GM12878 (cell line): ENCODE results near the gene NOXA1. TPM values are rescaled to one million over a fixed set of nuclear protein-coding genes. Genes with fewer than 3 reads are reported as not detected.

Experiments used
- CBX3 ChIP-seq: fragments of 200-600 bp; sonication (generic); IDR thresholded peaks from 2 replicates; pipeline ENCODE4 v1.6.1; 2016; ENCODE audit warnings: low read depth, borderline replicate concordance
- CEBPB ChIP-seq, 2 experiments: fragments of 150-350 bp in 1 of 2; IDR thresholded peaks; 2 replicates each; pipeline ENCODE4 v1.6.1; 2012 to 2014; ENCODE audit warnings: low read depth in 2 of 2, low read length in 2 of 2, borderline replicate concordance in 1 of 2, inconsistent platforms in 1 of 2
- CHD4 ChIP-seq: fragments of 200-600 bp; sonication (generic); IDR thresholded peaks from 2 replicates; pipeline ENCODE4 v1.6.1; 2016; ENCODE audit warnings: mild to moderate bottlenecking
- CREB1 ChIP-seq: IDR thresholded peaks from 2 replicates; pipeline ENCODE4 v1.6.1; 2012; ENCODE audit warnings: low read depth, mild to moderate bottlenecking, inconsistent platforms
- EGR1 ChIP-seq, 2 experiments: IDR thresholded peaks; 1 replicate in 1 of 2; 2 replicates in 1 of 2; pipeline ENCODE4 v1.6.1; 2011 to 2012; ENCODE audit warnings: low read depth in 2 of 2, low read length in 2 of 2, borderline replicate concordance in 1 of 2, mild to moderate bottlenecking in 1 of 2, moderate library complexity in 1 of 2
- JUND ChIP-seq: IDR thresholded peaks from 2 replicates; pipeline ENCODE4 v1.6.1; 2012; ENCODE audit warnings: low read depth, mild to moderate bottlenecking, low read length, improper control_type of control experiment, moderate library complexity
- MEF2B ChIP-seq: fragments of 450-650 bp; IDR thresholded peaks from 2 replicates; pipeline ENCODE4 v1.6.1; 2018; ENCODE audit warnings: mild to moderate bottlenecking, moderate library complexity; ENCODE audit not compliant: partially characterized antibody, poor library complexity, severe bottlenecking
- MXI1 ChIP-seq: fragments of 150-350 bp; IDR thresholded peaks from 2 replicates; pipeline ENCODE4 v1.6.1; 2011; ENCODE audit warnings: low read depth, mild to moderate bottlenecking, inconsistent platforms, low read length, improper control_type of control experiment
- NR2C1 ChIP-seq: fragments of 450-650 bp; IDR thresholded peaks from 2 replicates; pipeline ENCODE4 v1.6.1; 2017; ENCODE audit warnings: antibody characterized with exemption, mild to moderate bottlenecking, moderate library complexity
- NR2F1 ChIP-seq: fragments of 450-650 bp; conservative IDR thresholded peaks from 2 replicates; pipeline ENCODE4 v1.6.1; 2017; ENCODE audit warnings: mild to moderate bottlenecking
- POU2F2 ChIP-seq: IDR thresholded peaks from 3 replicates; pipeline ENCODE4 v1.6.1; 2011; ENCODE audit warnings: low read depth, mild to moderate bottlenecking, low read length, borderline replicate concordance
- SIN3A ChIP-seq: IDR thresholded peaks from 2 replicates; pipeline ENCODE4 v1.6.1; 2012; ENCODE audit warnings: low read depth, low read length, improper control_type of control experiment
- SIX5 ChIP-seq: IDR thresholded peaks from 2 replicates; pipeline ENCODE4 v1.6.1; 2011; ENCODE audit warnings: mild to moderate bottlenecking, low read depth, low read length, moderate library complexity; ENCODE audit not compliant: severe bottlenecking
- SKIL ChIP-seq: fragments of 450-650 bp; IDR thresholded peaks from 2 replicates; pipeline ENCODE4 v1.6.1; 2017; ENCODE audit warnings: mild to moderate bottlenecking, low read depth, inconsistent platforms; ENCODE audit not compliant: poor library complexity, severe bottlenecking
- STAT3 ChIP-seq: IDR thresholded peaks from 2 replicates; pipeline ENCODE4 v1.6.1; 2011; ENCODE audit warnings: low read depth, low read length, improper control_type of control experiment
- ZNF24 ChIP-seq: fragments of 450-650 bp; IDR thresholded peaks from 2 replicates; pipeline ENCODE4 v1.6.1; 2017; ENCODE audit warnings: antibody characterized with exemption, mild to moderate bottlenecking
- polyA plus RNA-seq, 11 experiments: library from polyadenylated mRNA; depleted of rRNA in 4 of 11; unstranded in 6 of 11; stranded (reverse) in 5 of 11; fragments of >200 nt; fragmentation: Nextera tagmentation in 4 of 11; fragmentation: Illumina TruSeq in 1 of 11; extraction: Ambion mirVana in 4 of 11; extraction: Trizol in 1 of 11; gene quantifications; 1 replicate in 1 of 11; 2 replicates in 10 of 11; pipeline versions ENCODE4 v1.2.1 to v1.2.3, GENCODE V29; 2011 to 2016; ENCODE audit warnings: inconsistent platforms in 2 of 11, missing spikeins in 2 of 11, low read depth in 1 of 11
- total RNA-seq, 4 experiments: library from RNA; depleted of rRNA in 3 of 4; stranded (reverse); fragments of >200 nt in 3 of 4; fragmentation: Illumina TruSeq in 1 of 4; extraction: Trizol in 1 of 4; gene quantifications; 2 replicates each; pipeline versions ENCODE4 v1.2.1 to v1.2.3, GENCODE V29; 2013 to 2021
- TF ChIP-seq, protein P1 (sequence below): fragments of 150-350 bp; IDR thresholded peaks from 2 replicates; pipeline ENCODE4 v1.6.1; 2016; ENCODE audit warnings: low read depth, low read length
- TF ChIP-seq, protein P2 (sequence below): fragments of 450-650 bp; conservative IDR thresholded peaks from 2 replicates; pipeline ENCODE4 v1.6.1; 2017; ENCODE audit warnings: mild to moderate bottlenecking, moderate library complexity

Gene NOXA1
- total and polyA plus RNA-seq, 10 of the 15 experiments (the other 5 are each of a cell fraction or from before 2014, with no cell fraction given) = 0.08 to 0.20 TPM; not detected in 8

- TF ChIP-seq, protein P1, sequence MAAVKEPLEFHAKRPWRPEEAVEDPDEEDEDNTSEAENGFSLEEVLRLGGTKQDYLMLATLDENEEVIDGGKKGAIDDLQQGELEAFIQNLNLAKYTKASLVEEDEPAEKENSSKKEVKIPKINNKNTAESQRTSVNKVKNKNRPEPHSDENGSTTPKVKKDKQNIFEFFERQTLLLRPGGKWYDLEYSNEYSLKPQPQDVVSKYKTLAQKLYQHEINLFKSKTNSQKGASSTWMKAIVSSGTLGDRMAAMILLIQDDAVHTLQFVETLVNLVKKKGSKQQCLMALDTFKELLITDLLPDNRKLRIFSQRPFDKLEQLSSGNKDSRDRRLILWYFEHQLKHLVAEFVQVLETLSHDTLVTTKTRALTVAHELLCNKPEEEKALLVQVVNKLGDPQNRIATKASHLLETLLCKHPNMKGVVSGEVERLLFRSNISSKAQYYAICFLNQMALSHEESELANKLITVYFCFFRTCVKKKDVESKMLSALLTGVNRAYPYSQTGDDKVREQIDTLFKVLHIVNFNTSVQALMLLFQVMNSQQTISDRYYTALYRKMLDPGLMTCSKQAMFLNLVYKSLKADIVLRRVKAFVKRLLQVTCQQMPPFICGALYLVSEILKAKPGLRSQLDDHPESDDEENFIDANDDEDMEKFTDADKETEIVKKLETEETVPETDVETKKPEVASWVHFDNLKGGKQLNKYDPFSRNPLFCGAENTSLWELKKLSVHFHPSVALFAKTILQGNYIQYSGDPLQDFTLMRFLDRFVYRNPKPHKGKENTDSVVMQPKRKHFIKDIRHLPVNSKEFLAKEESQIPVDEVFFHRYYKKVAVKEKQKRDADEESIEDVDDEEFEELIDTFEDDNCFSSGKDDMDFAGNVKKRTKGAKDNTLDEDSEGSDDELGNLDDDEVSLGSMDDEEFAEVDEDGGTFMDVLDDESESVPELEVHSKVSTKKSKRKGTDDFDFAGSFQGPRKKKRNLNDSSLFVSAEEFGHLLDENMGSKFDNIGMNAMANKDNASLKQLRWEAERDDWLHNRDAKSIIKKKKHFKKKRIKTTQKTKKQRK = no peak
- TF ChIP-seq CEBPB (IDR thresholded peaks at IDR 0.05; ENCODE audit: borderline replicate concordance in 1 of 2, low read depth in 2 of 2, low read length in 2 of 2) (peak in 1 of 2 experiments; percentile 25; a peak in 1 of 4 replicates), CREB1 (peak; percentile 30; the same call in 1 of the 2 replicates), NR2C1 (peak; percentile 67), JUND (0 out of 2 replicates have a peak, but pooled peaks have one; percentile 33), MXI1 (peak; percentile 79), EGR1 (IDR thresholded peaks at IDR 0.05; ENCODE audit: borderline replicate concordance in 1 of 2, low read depth in 2 of 2, low read length in 2 of 2) (peak; percentile 29 to 89), CHD4 (no peak), CBX3 (no peak), NR2F1 (peak; percentile 86), SKIL (no peak), ZNF24 (peak; percentile 58), SIX5 (peak; percentile 68), POU2F2 (peak; percentile 77; the same call in 2 of the 3 replicates), MEF2B (peak; percentile 15), SIN3A (peak; percentile 76; the same call in 1 of the 2 replicates), STAT3 (no peak)
- TF ChIP-seq, protein P2, sequence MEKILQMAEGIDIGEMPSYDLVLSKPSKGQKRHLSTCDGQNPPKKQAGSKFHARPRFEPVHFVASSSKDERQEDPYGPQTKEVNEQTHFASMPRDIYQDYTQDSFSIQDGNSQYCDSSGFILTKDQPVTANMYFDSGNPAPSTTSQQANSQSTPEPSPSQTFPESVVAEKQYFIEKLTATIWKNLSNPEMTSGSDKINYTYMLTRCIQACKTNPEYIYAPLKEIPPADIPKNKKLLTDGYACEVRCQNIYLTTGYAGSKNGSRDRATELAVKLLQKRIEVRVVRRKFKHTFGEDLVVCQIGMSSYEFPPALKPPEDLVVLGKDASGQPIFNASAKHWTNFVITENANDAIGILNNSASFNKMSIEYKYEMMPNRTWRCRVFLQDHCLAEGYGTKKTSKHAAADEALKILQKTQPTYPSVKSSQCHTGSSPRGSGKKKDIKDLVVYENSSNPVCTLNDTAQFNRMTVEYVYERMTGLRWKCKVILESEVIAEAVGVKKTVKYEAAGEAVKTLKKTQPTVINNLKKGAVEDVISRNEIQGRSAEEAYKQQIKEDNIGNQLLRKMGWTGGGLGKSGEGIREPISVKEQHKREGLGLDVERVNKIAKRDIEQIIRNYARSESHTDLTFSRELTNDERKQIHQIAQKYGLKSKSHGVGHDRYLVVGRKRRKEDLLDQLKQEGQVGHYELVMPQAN = peak; percentile 67; the same call in 1 of the 2 replicates
Measured at GRCh38 chr9:137422604-137423513, at the start of gene NOXA1, which contains the start of gene EXD3 (continued).
